Measurements from ENCODE around the gene GID8.
"Not testable (repeated sequence)": the region's sequence is repeated elsewhere in the genome, so short reads cannot be mapped to it uniquely, and the experiment has no call there.

Gene GID8

DNA sequence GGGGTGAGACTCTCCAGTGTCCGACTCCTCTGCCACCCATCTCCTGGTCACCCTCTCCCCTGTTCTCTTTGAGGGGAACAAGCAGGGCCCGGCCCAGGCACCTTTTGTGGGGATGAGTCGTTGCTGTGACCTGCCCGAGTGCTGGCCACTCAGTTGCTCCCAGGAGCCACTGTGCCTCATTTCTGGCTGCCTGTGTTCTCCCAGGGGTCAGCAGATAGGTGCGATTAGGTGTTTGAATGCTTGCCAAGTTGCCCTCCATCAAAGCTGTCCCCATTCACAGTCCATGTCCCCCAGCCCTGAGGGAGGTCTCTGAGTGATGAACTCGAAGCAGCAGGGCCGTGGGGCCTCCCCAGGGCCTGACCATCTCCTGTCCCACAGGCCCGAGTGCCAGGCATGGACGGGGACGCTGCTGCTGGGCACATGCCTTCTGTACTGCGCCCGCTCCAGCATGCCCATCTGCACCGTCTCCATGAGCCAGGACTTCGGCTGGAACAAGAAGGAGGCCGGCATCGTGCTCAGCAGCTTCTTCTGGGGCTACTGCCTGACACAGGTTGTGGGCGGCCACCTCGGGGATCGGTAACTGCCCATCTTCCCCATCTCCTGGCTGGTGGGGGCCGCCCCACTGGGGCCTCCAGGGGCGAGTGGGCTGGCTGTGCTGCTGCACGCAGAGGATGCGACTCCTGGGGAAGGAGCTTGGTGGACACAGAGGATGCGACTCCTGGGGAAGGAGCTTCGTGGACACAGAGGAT is 18.6 kb downstream of the GID8 start:
- no peak for DNase-seq (ENCODE audit: extremely low read depth, insufficient read length)
- peaks cover 34% of the 10 kb centered on the region for H3K36me3 ChIP-seq (ENCODE audit: control insufficient read depth, insufficient read depth, low read length)
- TF ChIP-seq CTCF (IDR thresholded peaks at IDR 0.05; ENCODE audit: insufficient read depth, low read length, poor library complexity, severe bottlenecking) = no peak
- H3K27me3 ChIP-seq (replicated peaks; ENCODE audit: control insufficient read depth, insufficient read depth, low read length) = no peaks in the 10 kb centered on the region
- no peak overlapping the region for H3K4me3 ChIP-seq (replicated peaks; ENCODE audit: low read depth, low read length)

GRCh38 chr20:62957136-62958117 is 19.5 kb downstream of the GID8 start:
- DNase-seq (ENCODE audit: extremely low read depth, insufficient read length) = no peak
- Histone ChIP-seq H3K27me3 (replicated peaks; ENCODE audit: control insufficient read depth, insufficient read depth, low read length) (no peaks in the 10 kb centered on the region), H3K36me3 (ENCODE audit: control insufficient read depth, insufficient read depth, low read length) (peaks cover 34% of the 10 kb centered on the region), H3K4me3 (replicated peaks; ENCODE audit: low read depth, low read length) (no peak overlapping the region)
- no peak for TF ChIP-seq CTCF (IDR thresholded peaks at IDR 0.05; ENCODE audit: insufficient read depth, low read length, poor library complexity, severe bottlenecking)

DNA sequence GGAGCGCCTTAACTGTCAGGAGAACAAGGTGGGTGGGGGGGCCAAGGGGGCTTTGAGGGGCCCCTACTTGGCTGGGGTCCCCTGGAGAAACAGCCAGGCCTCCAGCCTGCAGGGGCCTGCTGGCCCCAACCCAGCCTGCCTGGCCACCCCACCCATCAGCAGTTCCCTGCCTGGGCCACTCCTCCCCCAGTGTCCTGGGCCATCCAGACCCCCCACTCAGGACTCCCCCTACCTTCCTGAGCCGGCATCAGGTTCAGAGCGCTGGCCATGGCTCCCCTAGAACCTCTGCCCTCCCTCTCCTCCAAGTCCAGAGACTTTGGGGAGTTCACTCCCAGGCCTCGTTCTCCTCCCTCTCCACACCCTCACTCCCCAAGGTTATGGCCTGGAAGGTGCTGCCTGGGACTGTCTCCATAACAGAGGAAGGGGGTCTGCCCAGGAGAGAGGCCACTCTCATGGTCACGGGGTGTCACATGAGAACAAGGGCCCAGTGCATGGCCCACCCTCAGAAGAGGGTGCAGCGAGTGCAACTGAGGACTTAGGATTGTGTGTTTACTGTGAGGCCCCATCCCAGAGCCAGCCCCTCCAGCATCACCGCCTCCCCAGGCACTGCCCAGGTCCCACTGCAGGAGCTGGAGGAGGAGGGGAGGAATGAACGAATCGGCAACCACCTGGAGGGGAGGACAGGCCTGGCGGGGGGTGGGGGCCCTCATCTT is 20.6 kb downstream of the GID8 start:
- Histone ChIP-seq H3K36me3 (ENCODE audit: control insufficient read depth, insufficient read depth, low read length) (peaks cover 39% of the 10 kb centered on the region), H3K27me3 (replicated peaks; ENCODE audit: control insufficient read depth, insufficient read depth, low read length) (no peaks in the 10 kb centered on the region), H3K4me3 (replicated peaks; ENCODE audit: low read depth, low read length) (no peak overlapping the region)
- no peak for TF ChIP-seq CTCF (IDR thresholded peaks at IDR 0.05; ENCODE audit: insufficient read depth, low read length, poor library complexity, severe bottlenecking)
- DNase-seq (ENCODE audit: extremely low read depth, insufficient read length) = no peak

DNA sequence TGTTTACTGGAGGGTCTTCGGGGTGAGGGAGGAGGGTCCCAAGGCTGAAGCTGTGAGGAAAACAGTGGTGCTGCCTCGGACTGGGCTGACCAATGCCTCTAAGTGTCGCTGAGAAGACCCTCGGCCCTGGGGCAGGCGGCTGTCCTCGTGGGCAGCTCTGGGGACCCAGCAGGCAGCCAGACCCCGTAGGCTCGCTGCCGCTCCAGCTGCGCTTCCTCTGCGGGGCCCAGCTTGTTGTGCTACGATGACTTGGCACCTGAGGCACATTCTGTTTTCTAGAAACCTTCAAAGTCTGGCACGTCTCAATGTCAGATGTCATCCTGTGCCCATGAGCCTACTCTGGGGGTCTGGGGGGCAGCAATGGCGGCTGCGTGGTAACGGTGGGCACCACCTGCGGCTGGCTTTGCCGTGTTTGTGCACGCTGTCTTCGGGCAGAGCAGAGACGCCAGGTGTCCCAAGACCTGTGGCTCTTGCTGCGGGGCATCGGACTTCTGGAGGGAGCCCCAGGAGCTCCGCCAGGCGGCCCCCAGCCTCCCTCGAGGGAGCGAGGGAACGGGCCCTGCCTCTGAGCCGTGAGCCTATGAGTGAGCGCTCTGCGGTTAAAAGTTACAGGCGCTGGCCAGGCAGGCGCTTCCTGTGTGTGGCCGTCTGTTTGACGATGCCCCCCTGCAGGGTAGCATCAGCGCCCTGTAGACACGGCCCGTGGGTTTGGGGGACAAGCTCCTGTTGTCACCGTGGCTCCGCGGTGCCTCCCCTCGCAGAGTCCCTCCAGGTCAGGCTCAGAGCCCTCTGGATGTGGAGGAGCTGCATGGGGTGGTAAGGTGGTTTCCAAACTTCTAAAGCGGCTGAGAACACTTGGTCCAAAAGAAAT is 21.4 kb downstream of the GID8 start:
- Histone ChIP-seq H3K4me3 (replicated peaks; ENCODE audit: low read depth, low read length) (no peak overlapping the region), H3K27me3 (replicated peaks; ENCODE audit: control insufficient read depth, insufficient read depth, low read length) (no peaks in the 10 kb centered on the region), H3K36me3 (ENCODE audit: control insufficient read depth, insufficient read depth, low read length) (peaks cover 42% of the 10 kb centered on the region)
- no peak for DNase-seq (ENCODE audit: extremely low read depth, insufficient read length)
- no peak for TF ChIP-seq CTCF (IDR thresholded peaks at IDR 0.05; ENCODE audit: insufficient read depth, low read length, poor library complexity, severe bottlenecking)

- no peak for DNase-seq (ENCODE audit: extremely low read depth, insufficient read length)
- Histone ChIP-seq H3K36me3 (ENCODE audit: control insufficient read depth, insufficient read depth, low read length) (peaks cover 49% of the 10 kb centered on the region), H3K27me3 (replicated peaks; ENCODE audit: control insufficient read depth, insufficient read depth, low read length) (no peaks in the 10 kb centered on the region), H3K4me3 (replicated peaks; ENCODE audit: low read depth, low read length) (no peak overlapping the region)
- TF ChIP-seq CTCF (IDR thresholded peaks at IDR 0.05; ENCODE audit: insufficient read depth, low read length, poor library complexity, severe bottlenecking) = no peak
These were observed 22.1 kb downstream of the GID8 start for GRCh38 chr20:62959998-62960436.

DNA sequence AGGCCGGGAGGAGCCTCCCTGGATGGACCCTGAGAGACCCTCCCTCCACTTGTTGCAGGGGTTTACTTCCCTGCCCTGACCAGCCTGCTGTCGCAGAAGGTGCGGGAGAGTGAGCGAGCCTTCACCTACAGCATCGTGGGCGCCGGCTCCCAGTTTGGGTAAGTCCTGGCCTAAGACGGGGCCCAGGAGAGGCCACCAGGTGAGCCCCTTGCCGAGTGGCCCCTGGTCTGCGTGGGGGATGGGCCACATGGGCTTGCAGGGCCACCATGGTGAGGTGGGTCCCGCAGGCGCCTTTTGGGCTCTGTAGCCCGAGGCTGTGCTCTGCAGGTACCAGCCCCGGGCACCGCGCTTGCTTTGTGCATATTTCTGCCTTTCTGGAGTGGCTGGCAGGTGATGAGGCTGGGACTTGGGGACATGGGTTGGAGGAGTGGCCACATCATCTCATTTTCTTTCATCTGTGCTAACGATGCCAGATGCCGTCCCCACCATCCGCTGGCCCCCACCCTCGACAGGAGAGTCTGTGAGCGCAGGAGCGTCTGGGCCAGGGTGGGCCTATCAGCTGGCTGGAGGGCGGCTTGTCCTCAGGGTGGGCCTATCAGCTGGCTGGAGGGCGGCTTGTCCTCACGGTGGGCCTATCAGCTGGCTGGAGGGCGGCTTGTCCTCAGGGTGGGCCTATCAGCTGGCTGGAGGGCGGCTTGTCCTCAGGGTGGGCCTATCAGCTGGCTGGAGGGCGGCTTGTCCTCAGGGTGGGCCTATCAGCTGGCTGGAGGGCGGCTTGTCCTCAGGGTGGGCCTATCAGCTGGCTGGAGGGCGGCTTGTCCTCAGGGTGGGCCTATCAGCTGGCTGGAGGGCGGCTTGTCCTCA is 22.7 kb downstream of the GID8 start:
- H3K4me3 ChIP-seq (replicated peaks; ENCODE audit: low read depth, low read length); DNase-seq (ENCODE audit: extremely low read depth, insufficient read length); H3K27me3 ChIP-seq (replicated peaks; ENCODE audit: control insufficient read depth, insufficient read depth, low read length): not testable (repeated sequence)
- H3K36me3 ChIP-seq (ENCODE audit: control insufficient read depth, insufficient read depth, low read length) = peaks cover 50% of the 10 kb centered on the region
